ENCODE measurements around the gene DPH5.

The DPH5 gene

GRCh38 chr1:101022294-101022693 lies 3.3 kb downstream of the DPH5 start:
- H3K4me3 ChIP-seq (replicated peaks; ENCODE audit: low read depth, low read length), result no peak overlapping the region
- TF ChIP-seq CTCF (IDR thresholded peaks at IDR 0.05; ENCODE audit: insufficient read depth, low read length, poor library complexity, severe bottlenecking), result no peak
- no peaks in the 10 kb centered on the region; the same call in none of the 2 replicates for H3K36me3 ChIP-seq (ENCODE audit: control insufficient read depth, insufficient read depth, low read length)
- no peaks in the 10 kb centered on the region for H3K27me3 ChIP-seq (replicated peaks; ENCODE audit: control insufficient read depth, insufficient read depth, low read length)
- no peak for DNase-seq (ENCODE audit: extremely low read depth, insufficient read length)

GRCh38 chr1:101017448-101017847 lies 8.1 kb downstream of the DPH5 start:
- no peaks in the 10 kb centered on the region for H3K27me3 ChIP-seq (replicated peaks; ENCODE audit: control insufficient read depth, insufficient read depth, low read length)
- no peak overlapping the region for H3K4me3 ChIP-seq (replicated peaks; ENCODE audit: low read depth, low read length)
- no peak for DNase-seq (ENCODE audit: extremely low read depth, insufficient read length)
- H3K36me3 ChIP-seq (ENCODE audit: control insufficient read depth, insufficient read depth, low read length), result no peaks in the 10 kb centered on the region; the same call in 1 of the 2 replicates
- no peak for TF ChIP-seq CTCF (IDR thresholded peaks at IDR 0.05; ENCODE audit: insufficient read depth, low read length, poor library complexity, severe bottlenecking)

- H3K36me3 ChIP-seq (ENCODE audit: control insufficient read depth, insufficient read depth, low read length), result peaks cover 2% of the 10 kb centered on the region
- no peak overlapping the region for H3K4me3 ChIP-seq (replicated peaks; ENCODE audit: low read depth, low read length)
- TF ChIP-seq CTCF (IDR thresholded peaks at IDR 0.05; ENCODE audit: insufficient read depth, low read length, poor library complexity, severe bottlenecking), result no peak
- DNase-seq (ENCODE audit: extremely low read depth, insufficient read length), result no peak
- H3K27me3 ChIP-seq (replicated peaks; ENCODE audit: control insufficient read depth, insufficient read depth, low read length), result no peaks in the 10 kb centered on the region
These were observed 11.8 kb downstream of the DPH5 start for GRCh38 chr1:101013776-101014175.

- Histone ChIP-seq H3K27me3 (replicated peaks; ENCODE audit: control insufficient read depth, insufficient read depth, low read length) (no peaks in the 10 kb centered on the region), H3K4me3 (replicated peaks; ENCODE audit: low read depth, low read length) (no peak overlapping the region), H3K36me3 (ENCODE audit: control insufficient read depth, insufficient read depth, low read length) (peaks cover 2% of the 10 kb centered on the region)
- no peak for TF ChIP-seq CTCF (IDR thresholded peaks at IDR 0.05; ENCODE audit: insufficient read depth, low read length, poor library complexity, severe bottlenecking)
- no peak for DNase-seq (ENCODE audit: extremely low read depth, insufficient read length)
These were observed 17.3 kb downstream of the DPH5 start for GRCh38 chr1:101008229-101008834.

- Histone ChIP-seq H3K27me3 (replicated peaks; ENCODE audit: control insufficient read depth, insufficient read depth, low read length) (no peaks in the 10 kb centered on the region), H3K4me3 (replicated peaks; ENCODE audit: low read depth, low read length) (no peak overlapping the region), H3K36me3 (ENCODE audit: control insufficient read depth, insufficient read depth, low read length) (peaks cover 2% of the 10 kb centered on the region)
- TF ChIP-seq CTCF (IDR thresholded peaks at IDR 0.05; ENCODE audit: insufficient read depth, low read length, poor library complexity, severe bottlenecking), result no peak
- no peak for DNase-seq (ENCODE audit: extremely low read depth, insufficient read length)
These were observed 19.0 kb downstream of the DPH5 start for GRCh38 chr1:101006553-101006952.

GRCh38 chr1:101005871-101006270 lies 19.7 kb downstream of the DPH5 start:
- no peak for TF ChIP-seq CTCF (IDR thresholded peaks at IDR 0.05; ENCODE audit: insufficient read depth, low read length, poor library complexity, severe bottlenecking)
- Histone ChIP-seq H3K27me3 (replicated peaks; ENCODE audit: control insufficient read depth, insufficient read depth, low read length) (no peaks in the 10 kb centered on the region), H3K4me3 (replicated peaks; ENCODE audit: low read depth, low read length) (no peak overlapping the region), H3K36me3 (ENCODE audit: control insufficient read depth, insufficient read depth, low read length) (peaks cover 4% of the 10 kb centered on the region)
- no peak for DNase-seq (ENCODE audit: extremely low read depth, insufficient read length)

Data from GM06990 (cell line).